GM18526 (cell line): ENCODE measurements around the gene AIPL1.

Source experiments
- POLR2A ChIP-seq: IDR thresholded peaks from 3 replicates; pipeline ENCODE4 v1.6.1; 2011; ENCODE audit not compliant: insufficient read length; ENCODE audit errors: extremely low read depth

The AIPL1 gene

DNA sequence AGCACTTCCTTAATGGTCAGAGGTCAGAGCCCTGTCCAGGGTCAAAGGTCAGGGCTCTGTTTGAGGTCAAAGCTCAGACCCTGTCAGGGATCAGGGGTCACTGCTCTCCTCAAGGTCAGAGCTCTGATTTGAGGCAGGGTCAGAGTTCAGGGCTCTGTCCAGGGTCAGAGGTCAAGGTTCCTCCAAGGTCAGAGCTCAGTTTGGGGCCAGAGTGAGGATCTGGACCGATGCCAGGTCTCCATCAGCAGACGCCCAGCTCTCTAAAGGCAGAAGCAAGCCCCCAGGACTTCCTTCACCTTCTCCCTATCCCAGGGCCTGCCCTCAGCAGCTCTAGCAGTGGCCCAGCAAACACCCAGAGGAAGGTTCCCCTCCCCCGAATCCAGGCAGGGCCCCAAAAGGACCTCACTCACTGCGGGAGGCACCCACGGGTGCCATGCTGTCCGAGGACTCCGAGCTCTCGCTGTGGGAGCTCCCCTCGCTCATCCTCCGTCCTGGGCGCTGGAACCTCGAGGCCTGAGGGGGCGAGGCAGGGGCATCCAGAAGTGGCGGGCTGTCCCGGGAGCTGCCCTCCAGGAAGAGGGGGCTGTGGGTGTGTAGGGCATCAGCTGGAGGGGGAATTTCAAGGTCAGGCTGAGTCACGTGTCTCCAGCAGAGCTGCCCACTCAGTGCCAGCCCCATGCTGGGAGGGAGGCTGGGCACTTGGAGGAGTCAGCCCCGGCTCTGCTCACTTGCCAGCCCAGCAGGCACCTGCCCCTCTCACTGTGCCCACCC is 36.0 kb upstream of the AIPL1 start:
- no peak for TF ChIP-seq POLR2A

DNA sequence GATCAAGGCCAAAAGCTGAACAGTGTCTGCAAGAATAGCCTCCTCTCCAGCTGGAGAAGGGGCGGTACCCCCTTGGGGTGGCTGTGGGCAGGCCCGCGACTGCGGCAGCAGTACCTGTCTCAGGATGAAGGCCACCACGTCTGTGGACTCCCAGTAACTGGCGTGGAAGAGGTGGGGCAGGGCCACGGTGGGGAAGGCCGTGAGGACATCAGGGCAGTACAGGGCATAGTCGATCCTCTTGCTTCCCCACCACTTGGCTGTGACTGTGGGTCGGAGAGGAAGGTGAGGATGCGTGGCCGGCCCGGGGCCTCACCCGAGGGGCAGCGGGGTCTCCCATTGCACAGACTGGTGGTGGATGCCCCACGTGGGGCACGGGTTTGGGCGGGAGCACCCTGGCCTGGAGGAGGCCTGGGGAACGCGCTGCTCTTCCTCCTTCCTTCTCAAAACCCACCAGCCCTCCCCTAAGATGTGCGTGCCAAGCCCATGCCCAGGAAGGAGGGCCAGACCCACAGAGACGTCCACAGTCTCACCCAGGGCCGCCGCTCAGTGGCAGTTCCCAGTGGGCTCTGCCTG is 35.3 kb upstream of the AIPL1 start:
- TF ChIP-seq POLR2A = no peak

DNA sequence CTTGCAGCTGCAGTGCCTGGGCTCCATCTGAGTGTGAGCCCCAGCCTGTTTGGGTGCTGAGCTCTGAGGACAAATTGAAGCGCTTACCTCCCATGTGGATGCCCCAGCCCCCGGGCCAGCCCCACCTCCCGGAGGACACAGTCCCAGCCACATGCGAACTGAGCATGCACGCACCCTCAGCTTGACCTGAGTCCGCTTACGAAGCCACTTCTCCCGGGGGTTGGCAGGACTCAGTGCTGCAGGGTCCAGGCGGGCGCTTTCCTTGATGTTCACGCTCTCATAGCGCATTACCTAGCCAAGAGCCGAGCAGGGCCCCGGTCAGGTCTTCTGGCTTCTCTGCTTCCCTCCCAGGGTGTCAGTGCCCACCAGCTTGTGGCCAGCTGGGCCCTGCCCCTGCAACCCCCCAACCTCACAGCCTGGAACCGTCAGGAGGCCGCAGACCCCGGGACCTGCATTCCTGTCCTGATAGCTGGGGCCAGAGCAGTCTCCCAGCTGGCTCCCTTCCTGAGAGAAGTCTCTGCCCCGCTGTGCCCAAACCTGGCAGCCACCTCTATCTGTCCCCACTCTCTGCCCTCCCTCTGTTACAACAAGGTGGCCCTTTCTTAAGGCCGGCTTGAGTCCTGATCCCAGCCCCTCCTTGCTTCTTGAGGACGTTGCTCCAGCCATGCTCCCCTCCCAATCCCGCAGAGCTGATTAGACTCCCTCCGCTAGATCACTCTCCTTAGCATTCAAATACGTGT is 33.3 kb upstream of the AIPL1 start:
- TF ChIP-seq POLR2A = no peak

DNA sequence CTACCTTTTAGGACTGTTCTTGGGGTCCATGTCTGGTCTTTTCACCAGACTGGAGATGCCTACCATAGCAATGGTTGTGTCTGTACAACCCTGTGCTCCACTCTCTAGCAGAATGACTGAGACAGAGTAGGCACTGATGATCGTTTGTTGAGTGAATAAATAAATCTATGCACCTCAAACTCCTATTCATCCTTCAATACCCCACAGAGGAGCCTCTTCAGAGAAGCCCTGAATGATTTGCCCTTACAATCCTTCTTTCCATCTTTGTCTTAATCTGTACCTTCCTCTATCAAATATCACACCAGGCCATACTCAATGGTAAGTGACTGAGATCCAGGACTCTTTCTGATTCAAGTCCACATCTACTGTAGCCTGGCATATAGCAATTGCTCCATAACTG is 32.6 kb upstream of the AIPL1 start:
- no peak for TF ChIP-seq POLR2A

DNA sequence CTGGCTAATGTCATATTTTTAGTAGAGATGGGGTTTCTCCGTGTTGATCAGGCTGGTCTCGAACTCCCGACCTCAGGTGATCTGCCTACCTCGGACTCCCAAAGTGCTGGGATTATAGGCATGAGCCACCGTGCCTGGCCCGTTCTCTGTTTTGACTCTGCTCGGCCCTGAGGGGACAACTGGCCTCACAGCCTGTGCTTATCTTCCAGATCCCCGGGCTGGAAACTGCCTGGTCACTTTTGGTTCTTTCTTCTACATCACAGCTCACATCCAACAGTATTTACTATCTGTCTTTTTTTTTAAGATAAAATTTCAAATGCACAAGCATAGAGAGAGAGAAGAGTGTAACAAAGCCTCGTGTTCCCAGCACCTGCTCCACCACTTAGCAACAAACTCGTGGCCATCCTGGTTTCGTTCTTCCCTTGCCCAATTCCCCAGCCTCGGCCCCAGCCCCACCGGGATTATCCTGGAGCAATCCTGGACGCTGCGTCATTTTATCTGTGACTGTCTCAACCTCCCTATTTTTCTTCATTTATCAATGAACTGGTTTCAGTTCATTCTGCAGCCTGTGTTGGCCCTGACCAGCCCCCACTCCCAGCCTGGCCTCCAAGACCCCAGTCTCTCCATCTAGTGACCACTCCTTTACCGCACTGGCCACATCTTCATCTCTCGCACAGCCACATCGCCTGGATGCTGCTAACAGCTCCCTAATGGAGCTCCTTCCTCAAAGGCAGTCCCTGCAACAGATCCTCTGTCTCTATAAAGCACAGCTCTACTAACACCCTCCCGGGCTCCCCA is 30.5 kb upstream of the AIPL1 start:
- TF ChIP-seq POLR2A = no peak

DNA sequence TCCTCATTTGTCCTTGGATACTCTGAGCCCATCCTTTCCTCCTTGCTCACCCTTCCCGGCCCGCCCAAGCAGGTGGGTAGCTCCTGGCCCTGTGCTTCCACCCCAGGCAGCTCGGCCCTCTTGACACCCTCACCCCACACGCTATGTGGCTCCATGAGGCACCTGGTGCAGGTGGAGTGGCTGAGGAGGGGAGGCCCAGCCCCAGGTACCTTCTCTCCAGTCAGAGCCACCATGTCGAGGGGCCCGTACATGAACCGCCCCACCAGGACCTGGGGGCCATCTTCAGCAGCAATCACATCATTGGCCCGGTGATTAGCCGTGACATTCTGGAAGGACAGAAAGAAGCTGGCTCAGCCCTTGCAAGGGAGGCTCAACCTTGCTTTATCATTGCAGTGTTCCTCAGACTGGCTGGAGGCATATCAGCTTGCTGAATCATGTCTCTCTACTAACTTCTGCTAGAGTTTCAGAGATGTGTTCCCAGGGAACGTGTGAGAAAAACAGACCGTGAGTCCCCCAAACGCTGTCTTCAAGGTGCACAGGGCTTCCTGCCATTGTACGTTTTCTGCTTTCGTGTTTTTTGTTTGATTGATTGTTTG is 29.6 kb upstream of the AIPL1 start:
- TF ChIP-seq POLR2A = no peak

DNA sequence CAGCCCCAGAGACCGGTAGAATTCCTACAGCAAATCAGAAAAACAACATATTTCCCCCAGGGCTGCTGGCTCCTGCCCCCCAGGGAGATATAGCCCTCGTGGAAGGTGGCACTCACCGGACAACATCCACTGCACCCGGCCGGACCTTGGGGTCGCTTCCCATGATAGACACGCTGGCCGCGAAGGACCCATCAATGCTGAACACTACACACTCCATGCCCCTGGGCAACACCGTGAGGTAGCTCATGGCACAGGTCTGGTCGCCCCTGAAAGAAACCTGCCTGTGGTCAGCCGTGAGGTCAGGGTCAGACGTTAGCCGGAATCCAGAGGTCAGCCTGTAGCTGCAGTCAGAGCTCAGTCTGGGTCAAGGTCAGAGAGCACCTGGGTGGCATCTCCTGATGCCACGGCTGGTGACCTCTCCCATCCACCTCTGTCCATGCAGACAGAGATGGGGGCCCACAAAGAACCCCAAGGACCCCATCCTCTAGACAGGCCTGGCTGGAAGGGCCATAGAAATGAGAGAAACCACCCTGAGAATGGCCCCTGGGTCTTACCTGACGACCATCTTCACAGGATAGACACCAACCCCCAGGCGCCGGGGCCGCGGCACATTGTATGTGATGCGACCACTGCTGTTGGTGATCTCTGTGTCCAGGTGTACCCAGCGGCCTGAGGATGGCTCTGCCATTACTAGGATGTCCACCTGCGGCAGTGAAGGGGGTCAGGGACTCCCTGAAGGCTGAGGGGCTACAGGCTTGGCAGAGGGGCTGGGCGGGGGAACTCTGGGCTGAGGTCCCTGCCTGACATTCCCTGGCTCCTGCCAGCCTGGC is 28.9 kb upstream of the AIPL1 start:
- no peak for TF ChIP-seq POLR2A

DNA sequence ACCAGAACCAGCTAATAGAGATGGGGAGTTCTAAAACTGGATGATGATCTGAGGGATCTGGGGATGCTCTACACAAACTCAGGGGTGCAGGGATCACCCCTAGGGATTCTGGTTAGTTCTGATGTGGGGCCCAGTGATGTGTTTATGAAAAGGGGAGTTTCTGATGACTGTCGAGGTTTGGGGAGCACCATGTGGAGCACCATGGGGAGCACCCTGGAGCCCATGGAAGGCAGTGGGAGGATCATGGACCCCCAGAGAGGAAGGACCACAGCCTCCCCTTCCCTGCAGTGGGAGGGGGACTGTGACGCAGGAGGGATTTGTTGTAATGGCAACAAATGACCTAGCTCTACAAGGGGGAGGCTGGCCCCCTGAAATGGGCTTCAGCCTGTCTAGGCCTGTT is 27.8 kb upstream of the AIPL1 start:
- TF ChIP-seq POLR2A = no peak

DNA sequence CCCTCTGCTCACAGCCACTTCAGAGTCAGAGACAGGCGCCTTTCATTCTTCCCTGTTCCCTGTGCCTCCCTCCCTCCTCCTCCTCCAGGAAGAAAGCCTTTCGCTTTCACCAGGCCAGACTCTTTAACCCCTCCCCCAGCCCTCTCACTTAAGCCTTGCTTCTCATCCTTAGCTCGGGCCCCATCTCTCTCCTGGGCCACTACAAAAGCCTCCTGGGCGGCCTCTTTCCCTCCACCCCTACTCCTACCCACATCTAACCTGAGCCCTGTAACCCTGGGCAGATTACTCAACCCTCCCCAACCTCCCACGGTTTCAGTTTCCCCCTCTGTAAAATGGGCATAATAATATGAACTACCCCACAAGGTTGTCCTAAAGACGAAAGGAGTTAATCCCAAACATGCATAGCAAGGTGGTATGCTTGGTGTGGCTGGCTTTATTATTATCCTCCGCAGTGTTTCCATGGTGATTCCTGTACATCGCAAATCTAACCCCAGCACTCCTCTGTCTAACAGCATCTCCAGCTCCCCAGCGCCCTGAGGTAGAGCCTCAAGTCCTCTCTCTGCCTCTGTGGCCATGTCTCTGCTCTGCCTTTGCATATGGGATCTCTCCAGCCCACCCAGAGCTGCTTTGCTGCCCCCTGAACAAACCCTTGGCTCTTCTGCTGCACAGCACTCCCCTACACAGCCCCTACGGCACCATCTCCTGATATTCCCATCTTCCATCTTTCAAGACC is 27.0 kb upstream of the AIPL1 start:
- no peak for TF ChIP-seq POLR2A

DNA sequence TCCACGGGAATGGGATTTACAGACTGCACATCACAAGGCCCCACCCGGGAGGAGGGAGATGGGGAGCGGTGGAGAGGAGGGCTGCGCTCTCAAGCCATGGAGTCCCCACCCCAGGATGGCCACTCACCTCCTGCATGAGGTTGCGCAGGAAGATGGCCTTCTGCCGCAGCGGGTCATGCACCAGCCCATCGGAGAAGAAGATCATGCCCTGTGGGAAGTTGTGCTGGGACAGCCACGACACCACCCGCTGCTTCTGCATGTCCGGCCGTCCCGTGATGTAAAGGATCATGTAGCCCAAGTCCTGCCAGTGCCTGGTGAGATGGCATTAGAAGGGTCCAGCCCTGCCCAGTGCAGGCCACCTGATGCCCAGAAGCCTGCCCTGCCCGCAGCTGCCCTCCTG is 26.3 kb upstream of the AIPL1 start:
- no peak for TF ChIP-seq POLR2A

DNA sequence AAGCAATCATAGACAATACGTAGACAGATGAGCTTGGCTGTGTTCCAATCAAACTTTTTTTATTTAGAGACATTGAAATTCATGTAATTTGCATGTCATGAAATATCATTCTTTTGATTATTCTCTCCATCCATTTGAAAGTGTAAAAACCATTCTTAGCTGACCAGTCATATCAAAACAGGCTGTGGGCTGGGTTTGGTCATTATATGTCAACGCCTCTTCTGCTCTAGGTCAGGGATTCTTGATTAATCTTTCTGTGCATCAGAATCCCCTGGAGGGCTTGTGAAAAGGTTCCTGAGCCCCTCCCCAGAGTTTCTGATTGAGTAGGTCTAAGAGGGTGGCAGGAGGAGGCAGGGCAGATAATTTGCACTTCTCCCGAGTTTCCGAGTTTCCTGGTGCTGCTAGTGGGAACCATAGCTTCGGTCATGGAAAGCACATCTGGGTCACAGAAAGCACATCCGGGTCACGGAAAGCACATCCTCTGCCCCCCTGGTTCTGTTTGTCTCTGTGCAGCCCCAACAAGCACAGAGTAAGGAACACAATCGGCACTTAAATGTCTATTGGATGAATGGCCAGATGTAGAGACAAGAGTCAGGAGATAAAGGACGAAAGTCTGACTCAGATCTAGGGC is 25.7 kb upstream of the AIPL1 start:
- no peak for TF ChIP-seq POLR2A

DNA sequence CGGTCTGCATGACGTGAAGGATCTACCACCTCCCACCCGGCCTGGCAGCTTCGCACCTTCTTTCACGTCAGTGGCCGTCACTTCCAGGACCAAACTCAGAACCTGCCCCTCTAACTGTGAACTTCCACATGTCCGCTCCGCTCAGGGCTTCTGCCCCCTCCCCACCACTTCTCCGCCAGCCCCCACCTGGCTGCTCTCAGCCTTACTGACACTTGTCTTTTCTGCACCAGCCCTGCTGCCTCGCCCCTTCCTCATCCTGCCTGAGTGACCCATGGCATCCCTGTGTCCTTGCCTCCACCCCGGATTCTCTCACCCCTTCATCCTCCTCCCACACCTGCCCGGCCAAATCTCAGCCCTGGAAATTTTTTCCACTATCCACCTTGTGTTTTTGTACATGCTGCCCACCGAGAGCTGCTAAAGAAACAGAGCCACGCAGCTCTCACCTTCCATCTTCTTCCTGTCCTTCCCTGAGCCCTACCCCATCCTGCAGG is 23.6 kb upstream of the AIPL1 start:
- TF ChIP-seq POLR2A = no peak
